Measurements from ENCODE around the gene KCNQ1. TPM values are rescaled to one million over a fixed set of nuclear protein-coding genes. Genes with fewer than 3 reads are reported as not detected.
A peak's percentile ranks its signal among the peaks of the same experiment; 100 is the strongest.

The KCNQ1 gene
- total RNA-seq, 6 donors from 2014 or later, result 18.0 to 45.4 (median 32.7) TPM

GRCh38 chr11:2530855-2531200, 86.0 kb downstream of the KCNQ1 start:
- no peaks in the 10 kb centered on the region for H3K27me3 ChIP-seq
- peaks cover 0 to 16% (median 0%) of the 10 kb centered on the region in 4 donors for H3K36me3 ChIP-seq
- H3K4me3 ChIP-seq, result no peak overlapping the region
- no peaks in the 10 kb centered on the region for H3K9me3 ChIP-seq
- H3K4me1 ChIP-seq, result peaks cover 15 to 45% (median 29%) of the 10 kb centered on the region in 4 donors
- DNase-seq, result no peak
- no peak for ATAC-seq (ENCODE audit: low FRiP score in 2 of 2)
- no peak overlapping the region for H3K27ac ChIP-seq
- 85 to 97% methylated on average over 4 to 10 of the region's 10 CpGs for WGBS, 2 donors
- TF ChIP-seq POLR2A (IDR thresholded peaks at IDR 0.05), result no peak
- TF ChIP-seq CTCF (IDR thresholded peaks at IDR 0.05), result no peak
- TF ChIP-seq EP300 (IDR thresholded peaks at IDR 0.05), result no peak
- no peak for TF ChIP-seq POLR2AphosphoS5 (IDR thresholded peaks at IDR 0.05)

- 38 to 43% methylated on average over 7 to 14 of the region's 14 CpGs for WGBS, 2 donors
- H3K4me1 ChIP-seq, result peaks cover 15 to 41% (median 28%) of the 10 kb centered on the region in 4 donors
- no peak overlapping the region for H3K27ac ChIP-seq
- H3K27me3 ChIP-seq, result no peaks in the 10 kb centered on the region
- H3K9me3 ChIP-seq, result no peaks in the 10 kb centered on the region
- ATAC-seq (ENCODE audit: low FRiP score in 2 of 2), result peak; percentile 66 to 67
- TF ChIP-seq CTCF (IDR thresholded peaks at IDR 0.05) (peak; percentile 97 to 99 (median 98)), POLR2A (IDR thresholded peaks at IDR 0.05) (no peak)
- H3K4me3 ChIP-seq, result no peak overlapping the region
- peak; percentile 62 to 80 for DNase-seq
- peaks cover 0 to 16% (median 0%) of the 10 kb centered on the region in 4 donors for H3K36me3 ChIP-seq
Measured at GRCh38 chr11:2531277-2531986, 86.6 kb downstream of the KCNQ1 start.

GRCh38 chr11:2531987-2532703, 87.3 kb downstream of the KCNQ1 start:
- no peak for TF ChIP-seq POLR2AphosphoS5 (IDR thresholded peaks at IDR 0.05)
- TF ChIP-seq CTCF (IDR thresholded peaks at IDR 0.05), result no peak
- TF ChIP-seq POLR2A (IDR thresholded peaks at IDR 0.05), result no peak
- TF ChIP-seq EP300 (IDR thresholded peaks at IDR 0.05), result no peak
- H3K27ac ChIP-seq, result no peak overlapping the region
- H3K27me3 ChIP-seq, result no peaks in the 10 kb centered on the region
- peaks cover 15 to 33% (median 22%) of the 10 kb centered on the region in 4 donors for H3K4me1 ChIP-seq
- 80 to 92% methylated on average over 10 to 21 of the region's 21 CpGs for WGBS, 2 donors
- H3K4me3 ChIP-seq, result no peak overlapping the region
- H3K9me3 ChIP-seq, result no peaks in the 10 kb centered on the region
- peak in 1 of 2 donors; percentile 58 for DNase-seq
- no peak for ATAC-seq (ENCODE audit: low FRiP score in 2 of 2)
- H3K36me3 ChIP-seq, result peaks cover 0 to 16% (median 0%) of the 10 kb centered on the region in 4 donors

- Histone ChIP-seq H3K4me1 (peaks cover 15 to 29% (median 19%) of the 10 kb centered on the region in 4 donors), H3K36me3 (peaks cover 0 to 15% (median 0%) of the 10 kb centered on the region in 4 donors), H3K4me3 (peak overlapping the region in 3 of 4 donors; percentile 14 to 41 (median 40)), H3K27ac (peak overlapping the region in 3 of 4 donors; percentile 2 to 66 (median 47)), H3K27me3 (no peaks in the 10 kb centered on the region), H3K9me3 (no peaks in the 10 kb centered on the region)
- peak; percentile 92 to 95 for DNase-seq
- WGBS, 2 donors, result 16 to 20% methylated on average over 32 to 43 of the region's 43 CpGs
- TF ChIP-seq POLR2AphosphoS5 (IDR thresholded peaks at IDR 0.05) (no peak), POLR2A (IDR thresholded peaks at IDR 0.05) (no peak), EP300 (IDR thresholded peaks at IDR 0.05) (no peak), CTCF (IDR thresholded peaks at IDR 0.05) (peak; percentile 98 to 99 (median 99))
- peak; percentile 87 to 91 for ATAC-seq (ENCODE audit: low FRiP score in 2 of 2)
Measured at GRCh38 chr11:2532704-2533586, 88.1 kb downstream of the KCNQ1 start.

Measured in upper lobe of left lung (tissue), 6 donors.